ENCODE results near the gene CDK5R2. TPM values are rescaled to one million over a fixed set of nuclear protein-coding genes. Genes with fewer than 3 reads are reported as not detected.

CDK5R2 gene
- total and polyA plus RNA-seq, 2 donors (not counting 1 experiment from before 2014, with no cell fraction given), result 0.05 to 0.17 TPM

GRCh38 chr2:218961229-218961628, 1.8 kb downstream of the CDK5R2 start:
- H3K27me3 ChIP-seq (ENCODE audit: control insufficient read depth, insufficient read depth, low read length), result peaks cover 44% of the 10 kb centered on the region
- no peak overlapping the region for H2AFZ ChIP-seq (ENCODE audit: low read length)

GRCh38 chr2:218961651-218962570, 2.4 kb downstream of the CDK5R2 start:
- H3K79me2 ChIP-seq (ENCODE audit: control insufficient read depth, insufficient read depth, low read length), result no peaks in the 10 kb centered on the region
- no peak overlapping the region for H3K9ac ChIP-seq (ENCODE audit: insufficient read depth, low read length)
- peaks cover 40% of the 10 kb centered on the region for H3K27me3 ChIP-seq (ENCODE audit: control insufficient read depth, insufficient read depth, low read length)
- peak; percentile 26 for TF ChIP-seq EZH2 (IDR thresholded peaks at IDR 0.05; ENCODE audit: low read length, missing control alignments)
- TF ChIP-seq, protein P1, sequence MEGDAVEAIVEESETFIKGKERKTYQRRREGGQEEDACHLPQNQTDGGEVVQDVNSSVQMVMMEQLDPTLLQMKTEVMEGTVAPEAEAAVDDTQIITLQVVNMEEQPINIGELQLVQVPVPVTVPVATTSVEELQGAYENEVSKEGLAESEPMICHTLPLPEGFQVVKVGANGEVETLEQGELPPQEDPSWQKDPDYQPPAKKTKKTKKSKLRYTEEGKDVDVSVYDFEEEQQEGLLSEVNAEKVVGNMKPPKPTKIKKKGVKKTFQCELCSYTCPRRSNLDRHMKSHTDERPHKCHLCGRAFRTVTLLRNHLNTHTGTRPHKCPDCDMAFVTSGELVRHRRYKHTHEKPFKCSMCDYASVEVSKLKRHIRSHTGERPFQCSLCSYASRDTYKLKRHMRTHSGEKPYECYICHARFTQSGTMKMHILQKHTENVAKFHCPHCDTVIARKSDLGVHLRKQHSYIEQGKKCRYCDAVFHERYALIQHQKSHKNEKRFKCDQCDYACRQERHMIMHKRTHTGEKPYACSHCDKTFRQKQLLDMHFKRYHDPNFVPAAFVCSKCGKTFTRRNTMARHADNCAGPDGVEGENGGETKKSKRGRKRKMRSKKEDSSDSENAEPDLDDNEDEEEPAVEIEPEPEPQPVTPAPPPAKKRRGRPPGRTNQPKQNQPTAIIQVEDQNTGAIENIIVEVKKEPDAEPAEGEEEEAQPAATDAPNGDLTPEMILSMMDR (conservative IDR thresholded peaks at IDR 0.05 in 1 of 2, IDR thresholded peaks at IDR 0.05 in 1 of 2; ENCODE audit: low read depth in 1 of 2, low read length in 2 of 2), result no peak
- no peak for DNase-seq (ENCODE audit: low read depth in 2 of 2)
- no peaks in the 10 kb centered on the region for H4K20me1 ChIP-seq (ENCODE audit: control insufficient read depth, extremely low read depth, insufficient read depth, low read length)
- H3K27ac ChIP-seq (ENCODE audit: insufficient read depth, low read length), result no peak overlapping the region
- no peak overlapping the region for H2AFZ ChIP-seq (ENCODE audit: low read length)
- no peak overlapping the region for H3K4me2 ChIP-seq (ENCODE audit: extremely low read depth, insufficient read depth, low read length)
- H3K36me3 ChIP-seq (ENCODE audit: control insufficient read depth, insufficient read depth, low read length), result no peaks in the 10 kb centered on the region
- no peaks in the 10 kb centered on the region for H3K9me3 ChIP-seq (ENCODE audit: control insufficient read depth, insufficient read depth, low read depth, low read length)
- peaks cover 12% of the 10 kb centered on the region for H3K4me1 ChIP-seq (ENCODE audit: control insufficient read depth, extremely low read depth, insufficient read depth, low read length)
- no peak overlapping the region for H3K4me3 ChIP-seq (replicated peaks in 1 of 4; ENCODE audit: control extremely low read depth in 1 of 4, insufficient read depth in 1 of 4, low read depth in 3 of 4, low read length in 4 of 4)

More at GRCh38 chr2:218961229-218961628, 1.8 kb downstream of the CDK5R2 start:
- TF ChIP-seq EZH2 (IDR thresholded peaks at IDR 0.05; ENCODE audit: low read length, missing control alignments), result no peak
- TF ChIP-seq, protein P1 (conservative IDR thresholded peaks at IDR 0.05 in 1 of 2, IDR thresholded peaks at IDR 0.05 in 1 of 2; ENCODE audit: low read depth in 1 of 2, low read length in 2 of 2), result no peak
- Histone ChIP-seq H3K36me3 (ENCODE audit: control insufficient read depth, insufficient read depth, low read length) (no peaks in the 10 kb centered on the region), H4K20me1 (ENCODE audit: control insufficient read depth, extremely low read depth, insufficient read depth, low read length) (no peaks in the 10 kb centered on the region), H3K9me3 (ENCODE audit: control insufficient read depth, insufficient read depth, low read depth, low read length) (no peaks in the 10 kb centered on the region), H3K9ac (ENCODE audit: insufficient read depth, low read length) (no peak overlapping the region), H3K4me2 (ENCODE audit: extremely low read depth, insufficient read depth, low read length) (no peak overlapping the region), H3K4me1 (ENCODE audit: control insufficient read depth, extremely low read depth, insufficient read depth, low read length) (peaks cover 12% of the 10 kb centered on the region), H3K27ac (ENCODE audit: insufficient read depth, low read length) (no peak overlapping the region), H3K4me3 (replicated peaks in 1 of 4; ENCODE audit: control extremely low read depth in 1 of 4, insufficient read depth in 1 of 4, low read depth in 3 of 4, low read length in 4 of 4) (no peak overlapping the region), H3K79me2 (ENCODE audit: control insufficient read depth, insufficient read depth, low read length) (no peaks in the 10 kb centered on the region)
- no peak for DNase-seq (ENCODE audit: low read depth in 2 of 2)

DNA sequence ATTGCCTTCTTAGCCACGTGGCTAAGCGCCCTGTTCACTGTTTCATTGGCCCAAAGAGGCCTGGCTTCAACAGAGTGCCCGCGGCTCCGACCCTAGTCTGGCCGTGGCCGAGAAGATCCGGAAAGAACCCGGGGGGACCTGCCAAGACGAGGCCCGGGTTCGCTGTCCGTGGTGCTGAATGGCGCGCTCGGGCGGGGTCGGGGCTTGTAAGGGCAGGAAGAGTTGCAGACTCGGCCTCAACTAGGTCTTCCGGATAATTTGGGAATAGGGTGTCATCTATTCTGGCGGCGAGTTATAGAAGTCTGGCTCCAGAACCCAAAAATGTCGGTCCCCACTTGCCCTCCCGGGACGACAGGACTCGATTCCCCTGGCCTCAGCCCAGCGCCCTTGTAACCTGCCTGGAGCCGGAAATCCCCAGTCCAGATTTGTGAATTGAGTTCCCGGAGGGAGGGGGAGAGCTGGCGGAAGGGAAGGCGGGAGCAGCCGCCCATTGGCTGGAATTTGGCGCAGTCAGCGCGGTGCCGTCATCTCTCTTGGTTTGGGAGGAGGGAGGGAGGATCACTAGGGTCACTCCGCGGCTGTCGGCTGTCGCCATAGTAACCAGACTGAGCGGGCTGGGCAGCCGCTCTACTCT, 3.5 kb downstream of the CDK5R2 start:
- H3K27me3 ChIP-seq (ENCODE audit: control insufficient read depth, insufficient read depth, low read length), result peaks cover 33% of the 10 kb centered on the region
- peaks cover 12% of the 10 kb centered on the region for H3K4me1 ChIP-seq (ENCODE audit: control insufficient read depth, extremely low read depth, insufficient read depth, low read length)
- H2AFZ ChIP-seq (ENCODE audit: low read length), result no peak overlapping the region
- no peaks in the 10 kb centered on the region for H3K79me2 ChIP-seq (ENCODE audit: control insufficient read depth, insufficient read depth, low read length)
- H3K9me3 ChIP-seq (ENCODE audit: control insufficient read depth, insufficient read depth, low read depth, low read length), result no peaks in the 10 kb centered on the region
- no peak for TF ChIP-seq EZH2 (IDR thresholded peaks at IDR 0.05; ENCODE audit: low read length, missing control alignments)
- TF ChIP-seq, protein P1 (conservative IDR thresholded peaks at IDR 0.05 in 1 of 2, IDR thresholded peaks at IDR 0.05 in 1 of 2; ENCODE audit: low read depth in 1 of 2, low read length in 2 of 2), result no peak
- DNase-seq (ENCODE audit: low read depth in 2 of 2), result peak; percentile 70 to 80
- no peaks in the 10 kb centered on the region for H4K20me1 ChIP-seq (ENCODE audit: control insufficient read depth, extremely low read depth, insufficient read depth, low read length)
- no peak overlapping the region for H3K9ac ChIP-seq (ENCODE audit: insufficient read depth, low read length)
- H3K36me3 ChIP-seq (ENCODE audit: control insufficient read depth, insufficient read depth, low read length), result no peaks in the 10 kb centered on the region
- H3K27ac ChIP-seq (ENCODE audit: insufficient read depth, low read length), result peak overlapping the region; percentile 67
- peak overlapping the region in 2 of 4 experiments; percentile 25 to 48 for H3K4me3 ChIP-seq (replicated peaks in 1 of 4; ENCODE audit: control extremely low read depth in 1 of 4, insufficient read depth in 1 of 4, low read depth in 3 of 4, low read length in 4 of 4)
- peak overlapping the region; percentile 78 for H3K4me2 ChIP-seq (ENCODE audit: extremely low read depth, insufficient read depth, low read length)

Measured in fibroblast of lung (primary cell).